Measurements from ENCODE around the gene PDCD10.

The PDCD10 gene

DNA sequence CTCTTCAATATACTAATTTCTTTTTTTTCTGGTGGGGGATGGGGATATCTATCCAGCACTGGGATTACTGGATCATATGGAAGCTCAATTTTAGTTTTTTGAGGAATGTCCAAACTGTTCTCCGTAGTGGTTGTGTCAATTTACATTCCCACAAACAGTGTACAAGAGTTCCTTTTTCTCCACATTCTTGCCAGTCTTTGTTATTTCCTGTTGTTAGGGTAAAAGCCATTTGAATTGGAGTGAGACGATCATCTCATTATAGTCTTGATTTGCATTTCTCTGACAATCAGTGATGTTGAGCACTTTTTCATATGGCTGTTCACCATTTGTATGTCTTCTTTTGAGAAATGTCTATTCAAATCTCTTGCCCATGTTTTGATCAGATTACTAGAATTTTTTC lies 68.1 kb downstream of the PDCD10 start:
- Histone ChIP-seq H3K27me3 (ENCODE audit: control insufficient read depth, insufficient read depth, low read length) (no peaks in the 10 kb centered on the region), H3K4me3 (ENCODE audit: low read length) (no peak overlapping the region), H3K9ac (ENCODE audit: low read length) (no peak overlapping the region), H3K4me1 (ENCODE audit: control insufficient read depth, insufficient read depth, low read length) (no peaks in the 10 kb centered on the region), H3K36me3 (ENCODE audit: control insufficient read depth, insufficient read depth, low read length) (no peaks in the 10 kb centered on the region), H3K9me3 (ENCODE audit: control insufficient read depth, low read length) (no peaks in the 10 kb centered on the region)

- Histone ChIP-seq H3K4me1 (ENCODE audit: control insufficient read depth, insufficient read depth, low read length) (no peaks in the 10 kb centered on the region), H3K4me3 (ENCODE audit: low read length) (no peak overlapping the region), H3K9me3 (ENCODE audit: control insufficient read depth, low read length) (no peaks in the 10 kb centered on the region), H3K36me3 (ENCODE audit: control insufficient read depth, insufficient read depth, low read length) (no peaks in the 10 kb centered on the region), H3K9ac (ENCODE audit: low read length) (no peak overlapping the region), H3K27me3 (ENCODE audit: control insufficient read depth, insufficient read depth, low read length) (no peaks in the 10 kb centered on the region)
Measured at GRCh38 chr3:167662919-167663400, 71.7 kb downstream of the PDCD10 start.

GRCh38 chr3:167657684-167658225 lies 76.9 kb downstream of the PDCD10 start:
- Histone ChIP-seq H3K4me3 (ENCODE audit: low read length) (no peak overlapping the region), H3K4me1 (ENCODE audit: control insufficient read depth, insufficient read depth, low read length) (no peaks in the 10 kb centered on the region), H3K9ac (ENCODE audit: low read length) (no peak overlapping the region), H3K27me3 (ENCODE audit: control insufficient read depth, insufficient read depth, low read length) (no peaks in the 10 kb centered on the region), H3K36me3 (ENCODE audit: control insufficient read depth, insufficient read depth, low read length) (no peaks in the 10 kb centered on the region), H3K9me3 (ENCODE audit: control insufficient read depth, low read length) (no peaks in the 10 kb centered on the region)

DNA sequence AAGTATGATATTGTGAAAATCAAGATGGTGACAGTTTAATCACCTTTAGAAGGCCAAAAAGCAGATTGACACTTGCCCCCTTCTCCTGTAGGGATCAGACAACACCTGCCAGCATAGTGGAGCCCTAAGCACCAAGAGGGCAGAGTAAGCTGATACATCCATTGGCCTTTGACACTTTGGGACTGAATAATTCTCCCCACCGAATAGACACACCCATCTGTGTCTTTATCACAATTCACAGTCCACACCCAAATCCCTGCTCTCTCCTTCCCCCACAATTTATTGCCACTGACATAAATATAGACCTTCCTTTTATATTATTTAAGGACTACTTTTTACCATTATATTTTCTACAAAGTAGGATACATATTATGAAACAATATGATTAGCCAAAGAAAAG lies 77.9 kb downstream of the PDCD10 start:
- no peaks in the 10 kb centered on the region for H3K4me1 ChIP-seq (ENCODE audit: control insufficient read depth, insufficient read depth, low read length)
- no peak overlapping the region for H3K9ac ChIP-seq (ENCODE audit: low read length)
- H3K36me3 ChIP-seq (ENCODE audit: control insufficient read depth, insufficient read depth, low read length) = no peaks in the 10 kb centered on the region
- no peaks in the 10 kb centered on the region for H3K27me3 ChIP-seq (ENCODE audit: control insufficient read depth, insufficient read depth, low read length)
- no peak overlapping the region for H3K4me3 ChIP-seq (ENCODE audit: low read length)
- no peaks in the 10 kb centered on the region for H3K9me3 ChIP-seq (ENCODE audit: control insufficient read depth, low read length)

DNA sequence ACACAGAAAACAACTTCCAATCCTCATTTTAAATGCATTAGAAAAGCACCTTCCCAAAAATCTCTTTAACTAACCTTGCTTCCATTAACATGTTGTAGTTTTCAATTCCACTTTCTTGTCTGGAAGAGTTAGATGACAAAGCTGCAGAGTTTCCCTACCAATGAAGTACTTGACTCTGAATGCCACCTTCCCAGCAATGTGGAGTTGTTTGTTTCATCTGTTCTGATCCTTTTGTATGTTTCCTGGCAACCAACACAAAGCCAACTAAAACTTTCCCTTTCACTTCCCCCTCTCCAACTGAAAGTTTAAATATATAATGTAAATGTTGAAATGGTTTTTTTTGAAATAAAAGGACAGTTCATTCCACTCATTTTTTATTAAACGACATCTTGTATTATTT lies 80.9 kb downstream of the PDCD10 start, which contains the start of gene WDR49:
Gene WDR49 (minus strand): TSS at position 183 of the 400 bp plus-strand sequence. CDS start 517 bp downstream, outside the sequence.
- Histone ChIP-seq H3K4me3 (ENCODE audit: low read length) (no peak within 1 kb of the TSS), H3K9me3 (ENCODE audit: control insufficient read depth, low read length) (no peaks in the 10 kb centered on the region), H3K36me3 (ENCODE audit: control insufficient read depth, insufficient read depth, low read length) (no peaks in the 10 kb centered on the region), H3K9ac (ENCODE audit: low read length) (no peak within 1 kb of the TSS), H3K27me3 (ENCODE audit: control insufficient read depth, insufficient read depth, low read length) (no peaks in the 10 kb centered on the region), H3K4me1 (ENCODE audit: control insufficient read depth, insufficient read depth, low read length) (no peaks in the 10 kb centered on the region)

GRCh38 chr3:167653155-167653554 lies 81.5 kb downstream of the PDCD10 start:
- no peak overlapping the region for H3K4me3 ChIP-seq (ENCODE audit: low read length)
- H3K9me3 ChIP-seq (ENCODE audit: control insufficient read depth, low read length) = no peaks in the 10 kb centered on the region
- no peaks in the 10 kb centered on the region for H3K36me3 ChIP-seq (ENCODE audit: control insufficient read depth, insufficient read depth, low read length)
- H3K27me3 ChIP-seq (ENCODE audit: control insufficient read depth, insufficient read depth, low read length) = no peaks in the 10 kb centered on the region
- H3K9ac ChIP-seq (ENCODE audit: low read length) = no peak overlapping the region
- H3K4me1 ChIP-seq (ENCODE audit: control insufficient read depth, insufficient read depth, low read length) = no peaks in the 10 kb centered on the region

- Histone ChIP-seq H3K4me1 (ENCODE audit: control insufficient read depth, insufficient read depth, low read length) (no peaks in the 10 kb centered on the region), H3K4me3 (ENCODE audit: low read length) (no peak overlapping the region), H3K36me3 (ENCODE audit: control insufficient read depth, insufficient read depth, low read length) (no peaks in the 10 kb centered on the region), H3K27me3 (ENCODE audit: control insufficient read depth, insufficient read depth, low read length) (no peaks in the 10 kb centered on the region), H3K9me3 (ENCODE audit: control insufficient read depth, low read length) (no peaks in the 10 kb centered on the region), H3K9ac (ENCODE audit: low read length) (no peak overlapping the region)
Measured at GRCh38 chr3:167651826-167652225, 82.9 kb downstream of the PDCD10 start.

DNA sequence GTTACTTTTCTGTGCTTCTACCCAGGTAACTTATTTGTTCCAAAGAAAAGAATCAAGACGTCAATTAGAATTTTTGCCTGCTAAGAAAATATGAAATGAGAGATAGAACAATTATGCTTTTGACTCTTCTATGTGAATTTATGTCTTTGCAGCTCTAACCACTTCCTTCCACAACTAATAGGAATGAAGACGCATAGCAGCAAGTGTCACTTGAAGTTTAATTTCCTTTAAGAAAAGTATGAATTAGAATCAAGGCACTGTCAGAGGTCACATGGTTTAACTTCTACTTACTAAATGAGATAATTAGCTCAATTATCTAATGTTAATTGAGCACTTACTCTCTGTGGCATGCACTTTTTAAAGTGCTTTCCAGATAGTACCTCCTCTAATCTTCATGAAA lies 84.2 kb downstream of the PDCD10 start:
- Histone ChIP-seq H3K27me3 (ENCODE audit: control insufficient read depth, insufficient read depth, low read length) (no peaks in the 10 kb centered on the region), H3K4me1 (ENCODE audit: control insufficient read depth, insufficient read depth, low read length) (no peaks in the 10 kb centered on the region), H3K4me3 (ENCODE audit: low read length) (no peak overlapping the region), H3K9me3 (ENCODE audit: control insufficient read depth, low read length) (no peaks in the 10 kb centered on the region), H3K9ac (ENCODE audit: low read length) (no peak overlapping the region), H3K36me3 (ENCODE audit: control insufficient read depth, insufficient read depth, low read length) (no peaks in the 10 kb centered on the region)

DNA sequence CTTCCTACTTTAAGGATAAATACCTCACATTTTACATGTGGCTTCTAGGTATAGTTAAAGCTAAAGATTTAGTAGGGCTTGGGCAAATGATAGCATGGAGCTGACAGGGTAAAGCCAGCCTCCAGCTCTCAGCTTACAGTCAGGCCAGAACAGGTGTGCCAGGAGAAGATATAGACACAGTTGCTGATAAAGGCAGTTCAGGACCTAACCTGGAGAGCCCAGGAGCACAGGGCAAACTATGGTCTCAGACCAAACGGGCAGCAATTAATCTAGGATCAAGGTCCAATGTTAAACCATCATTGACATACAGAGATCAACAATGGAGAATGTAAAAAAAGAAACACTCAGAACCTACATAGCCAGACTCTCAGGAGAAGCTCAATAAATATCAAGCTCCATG lies 84.9 kb downstream of the PDCD10 start:
- Histone ChIP-seq H3K27me3 (ENCODE audit: control insufficient read depth, insufficient read depth, low read length) (no peaks in the 10 kb centered on the region), H3K9me3 (ENCODE audit: control insufficient read depth, low read length) (no peaks in the 10 kb centered on the region), H3K4me1 (ENCODE audit: control insufficient read depth, insufficient read depth, low read length) (no peaks in the 10 kb centered on the region), H3K4me3 (ENCODE audit: low read length) (no peak overlapping the region), H3K9ac (ENCODE audit: low read length) (no peak overlapping the region), H3K36me3 (ENCODE audit: control insufficient read depth, insufficient read depth, low read length) (no peaks in the 10 kb centered on the region)

DNA sequence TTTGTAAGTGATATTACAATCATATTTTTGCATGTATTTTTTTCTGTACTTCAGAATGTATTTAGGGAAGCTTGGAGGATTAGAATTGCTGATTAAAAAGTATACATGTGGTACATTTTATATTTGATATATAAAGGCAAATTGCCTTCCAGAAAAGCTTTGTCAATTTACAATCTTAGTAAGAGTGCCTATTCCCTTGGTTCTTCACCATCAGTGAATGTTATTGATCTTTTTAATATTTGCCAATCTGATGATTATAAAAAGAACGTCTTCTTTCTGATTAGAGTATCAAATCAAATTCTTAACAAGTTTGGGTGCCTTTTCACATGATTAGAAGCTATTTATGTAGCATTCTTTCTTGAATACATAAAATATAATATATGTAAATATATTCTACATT lies 90.1 kb downstream of the PDCD10 start:
- no peaks in the 10 kb centered on the region for H3K36me3 ChIP-seq (ENCODE audit: control insufficient read depth, insufficient read depth, low read length)

More for the DNA sequence above, 90.1 kb downstream of the PDCD10 start:
- Histone ChIP-seq H3K27me3 (ENCODE audit: control insufficient read depth, insufficient read depth, low read length) (no peaks in the 10 kb centered on the region), H3K9ac (ENCODE audit: low read length) (no peak overlapping the region), H3K9me3 (ENCODE audit: control insufficient read depth, low read length) (no peaks in the 10 kb centered on the region), H3K4me1 (ENCODE audit: control insufficient read depth, insufficient read depth, low read length) (no peaks in the 10 kb centered on the region), H3K4me3 (ENCODE audit: low read length) (no peak overlapping the region)

All from mucosa of stomach (tissue), 1 donor.